HG03378 (cell line): ENCODE measurements around the gene SDHAF3.

Experiments
- ATAC-seq: cut with Tn5 transposase; IDR thresholded peaks from one replicate; pipeline ENCODE4 v1.9.1; 2021; ENCODE audit warnings: mild to moderate bottlenecking, moderate library complexity; ENCODE audit not compliant: unreplicated experiment

The SDHAF3 gene

DNA sequence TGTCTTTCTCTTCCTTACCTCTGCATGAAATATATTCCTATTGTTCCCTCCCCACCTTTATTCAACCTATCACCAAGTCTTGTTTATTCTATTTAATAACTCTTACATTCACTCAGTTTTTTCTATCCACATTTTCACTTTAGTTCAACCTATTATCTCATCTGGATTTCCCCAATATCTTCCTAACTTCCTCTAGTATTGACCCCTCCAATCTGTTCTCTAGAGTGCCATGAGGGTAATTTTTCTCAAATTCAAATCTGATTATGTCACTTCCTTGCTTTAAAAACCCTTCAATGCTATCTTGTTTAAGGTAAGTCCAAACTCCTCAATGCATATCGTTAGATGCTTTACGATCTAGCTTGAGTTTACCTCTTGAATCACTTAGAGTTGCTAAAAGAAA lies 86.5 kb downstream of the SDHAF3 start:
- ATAC-seq: no peak

DNA sequence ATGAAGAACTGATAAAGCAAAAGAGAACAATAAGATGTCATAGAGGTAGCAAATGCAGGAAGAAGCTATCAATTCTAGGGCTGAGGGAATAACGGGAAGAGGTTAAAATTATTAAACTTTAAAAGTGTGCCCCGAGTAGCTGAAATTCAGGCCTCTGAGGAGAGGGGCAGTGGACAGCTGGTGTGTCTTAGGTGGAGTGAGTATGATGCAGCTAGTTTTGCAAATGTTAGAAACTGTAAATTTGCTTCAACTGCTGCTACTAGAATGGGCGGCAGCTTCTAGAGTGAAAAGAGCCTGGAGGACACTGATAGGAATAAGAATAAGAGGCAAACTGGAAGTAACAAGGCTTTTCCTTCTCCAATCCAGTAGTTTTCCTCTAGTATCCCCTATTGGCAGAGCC lies 87.3 kb downstream of the SDHAF3 start:
- ATAC-seq: no peak

DNA sequence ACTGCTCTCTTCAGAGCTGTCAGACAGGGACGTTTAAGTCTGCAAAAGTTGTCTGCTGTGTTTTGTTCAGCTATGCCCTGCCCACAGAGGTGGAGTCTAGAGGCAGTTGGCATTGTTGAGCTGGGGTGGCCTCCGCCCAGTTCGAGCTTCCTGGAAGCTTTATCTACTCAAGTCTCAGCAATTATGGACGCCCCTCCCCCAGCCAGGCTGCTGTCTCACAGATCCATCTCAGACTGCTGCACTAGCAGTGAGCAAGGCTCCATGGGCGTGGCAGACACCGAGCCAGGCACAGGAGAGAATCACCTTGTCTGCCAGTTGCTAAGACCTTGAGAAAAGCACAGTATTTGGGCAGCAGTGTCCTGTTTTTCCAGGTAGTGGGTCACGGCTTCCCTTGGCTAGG lies 98.1 kb downstream of the SDHAF3 start:
- no peak for ATAC-seq

DNA sequence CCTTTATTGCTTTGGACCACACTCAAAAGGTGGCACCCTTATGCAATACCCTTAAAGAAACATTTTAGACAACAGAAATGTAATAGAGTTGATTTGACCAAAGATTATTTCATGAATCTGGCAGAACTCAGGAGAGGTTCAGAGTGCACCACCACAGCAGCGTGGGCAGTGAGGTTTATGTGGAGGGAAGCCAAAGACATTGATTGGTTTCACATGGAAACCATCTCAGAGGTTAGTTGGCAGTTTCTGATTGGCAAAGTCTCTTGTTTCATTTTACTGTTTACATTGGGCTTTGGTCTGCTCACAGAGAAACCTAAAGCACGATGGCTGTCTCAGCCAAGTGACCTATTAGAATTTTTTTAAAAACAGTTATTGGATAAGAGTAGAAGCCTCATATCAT lies 101.3 kb downstream of the SDHAF3 start:
- ATAC-seq: no peak

DNA sequence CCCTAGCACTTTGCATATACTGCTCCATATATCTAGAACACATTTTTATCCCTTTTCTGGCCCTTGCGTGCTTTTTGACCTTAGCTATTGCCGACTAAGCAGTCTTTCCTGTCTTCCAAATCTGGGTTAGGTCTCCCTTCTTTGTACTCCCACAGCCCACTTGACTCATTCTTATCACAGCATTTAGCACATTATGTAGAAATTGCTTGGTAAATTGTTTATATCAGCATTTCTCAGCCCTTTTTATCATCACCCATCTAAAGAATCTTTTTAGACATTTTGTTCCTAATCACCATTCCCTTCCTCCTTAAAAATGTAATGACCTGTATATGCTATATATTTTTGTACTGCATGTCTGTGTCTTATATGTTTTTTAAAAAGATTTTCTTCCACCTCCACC lies 101.7 kb downstream of the SDHAF3 start:
- ATAC-seq: no peak

DNA sequence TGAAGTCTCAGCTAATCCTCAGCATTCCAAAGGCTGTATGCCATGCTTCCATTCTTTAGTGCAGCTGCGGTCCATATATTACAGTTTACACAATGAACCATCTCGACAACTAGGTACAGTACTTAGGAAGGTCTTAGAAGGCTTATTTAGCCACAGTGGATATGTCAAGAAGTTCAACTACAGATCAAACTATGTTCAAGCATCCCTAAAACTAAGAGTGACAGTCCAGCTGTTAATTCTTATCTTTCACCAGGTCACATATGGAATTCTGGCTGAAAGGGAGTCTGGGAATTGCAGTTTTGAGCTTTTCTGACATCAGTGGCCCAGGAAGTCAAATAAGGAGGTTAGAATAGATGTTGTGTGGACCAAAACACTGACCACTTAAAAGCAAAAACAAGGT lies 106.8 kb downstream of the SDHAF3 start:
- ATAC-seq: no peak

DNA sequence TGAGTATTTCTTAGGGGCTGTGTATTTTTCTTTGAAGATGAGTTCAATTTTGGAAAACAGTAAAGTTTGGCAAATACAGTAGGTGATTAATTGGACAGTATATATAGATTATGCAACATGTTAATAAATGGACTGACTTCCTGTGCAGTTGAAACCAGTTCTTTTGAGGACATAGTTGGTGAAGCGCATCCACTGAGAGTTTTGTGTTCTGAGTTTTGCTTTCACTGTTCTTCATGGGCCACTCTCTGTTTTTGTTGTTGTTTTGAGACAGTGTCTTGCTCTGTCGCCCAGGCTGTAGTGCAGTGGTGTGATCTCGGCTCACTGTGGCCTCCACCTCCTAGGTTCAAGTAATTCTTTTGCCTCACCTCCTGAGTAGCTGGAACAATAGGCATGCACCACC lies 109.0 kb downstream of the SDHAF3 start:
- ATAC-seq: peak; percentile 92
